ENCODE data around the gene FATE1. TPM values are rescaled to one million over a fixed set of nuclear protein-coding genes. Genes with fewer than 3 reads are reported as not detected.

The FATE1 gene
- total and polyA plus RNA-seq, 12 donors = 0.25 to 2.2 (median 0.58) TPM; not detected in 5

GRCh38 chrX:151734446-151734845, 18.6 kb downstream of the FATE1 start, which contains the start of gene CNGA2:
Gene CNGA2 (plus strand): TSS chrX:151734746. CDS start chrX:151738484, 3,738 bp downstream.
- no peak within 1 kb of the TSS for H3K27ac ChIP-seq
- intact Hi-C loops (cut with DNase I) = no loop called here
- no peaks in the 10 kb centered on the region for H3K9me3 ChIP-seq
- no peak for DNase-seq
- ATAC-seq = no peak
- WGBS, 2 donors = 87 to 89% methylated on average over 4 of the region's 4 CpGs
- H3K4me1 ChIP-seq = no peaks in the 10 kb centered on the region
- H3K4me3 ChIP-seq = no peak within 1 kb of the TSS
- peaks cover 0 to 33% (median 0%) of the 10 kb centered on the region in 7 donors for H3K27me3 ChIP-seq
- TF ChIP-seq, protein P1, sequence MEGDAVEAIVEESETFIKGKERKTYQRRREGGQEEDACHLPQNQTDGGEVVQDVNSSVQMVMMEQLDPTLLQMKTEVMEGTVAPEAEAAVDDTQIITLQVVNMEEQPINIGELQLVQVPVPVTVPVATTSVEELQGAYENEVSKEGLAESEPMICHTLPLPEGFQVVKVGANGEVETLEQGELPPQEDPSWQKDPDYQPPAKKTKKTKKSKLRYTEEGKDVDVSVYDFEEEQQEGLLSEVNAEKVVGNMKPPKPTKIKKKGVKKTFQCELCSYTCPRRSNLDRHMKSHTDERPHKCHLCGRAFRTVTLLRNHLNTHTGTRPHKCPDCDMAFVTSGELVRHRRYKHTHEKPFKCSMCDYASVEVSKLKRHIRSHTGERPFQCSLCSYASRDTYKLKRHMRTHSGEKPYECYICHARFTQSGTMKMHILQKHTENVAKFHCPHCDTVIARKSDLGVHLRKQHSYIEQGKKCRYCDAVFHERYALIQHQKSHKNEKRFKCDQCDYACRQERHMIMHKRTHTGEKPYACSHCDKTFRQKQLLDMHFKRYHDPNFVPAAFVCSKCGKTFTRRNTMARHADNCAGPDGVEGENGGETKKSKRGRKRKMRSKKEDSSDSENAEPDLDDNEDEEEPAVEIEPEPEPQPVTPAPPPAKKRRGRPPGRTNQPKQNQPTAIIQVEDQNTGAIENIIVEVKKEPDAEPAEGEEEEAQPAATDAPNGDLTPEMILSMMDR (IDR thresholded peaks at IDR 0.05) = no peak
- H3K36me3 ChIP-seq = no peaks in the 10 kb centered on the region

- Histone ChIP-seq H3K27me3 (peaks cover 0 to 33% (median 0%) of the 10 kb centered on the region in 7 donors), H3K36me3 (no peaks in the 10 kb centered on the region), H3K4me3 (no peak overlapping the region), H3K4me1 (no peaks in the 10 kb centered on the region), H3K27ac (no peak overlapping the region), H3K9me3 (no peaks in the 10 kb centered on the region)
- 76 to 77% methylated on average over 2 of the region's 2 CpGs for WGBS, 2 donors
- DNase-seq = no peak
- intact Hi-C loops (cut with DNase I) = no loop called here
- ATAC-seq = no peak
- TF ChIP-seq, protein P1 (IDR thresholded peaks at IDR 0.05) = no peak
Observed at GRCh38 chrX:151735219-151735618, 19.4 kb downstream of the FATE1 start.

DNA sequence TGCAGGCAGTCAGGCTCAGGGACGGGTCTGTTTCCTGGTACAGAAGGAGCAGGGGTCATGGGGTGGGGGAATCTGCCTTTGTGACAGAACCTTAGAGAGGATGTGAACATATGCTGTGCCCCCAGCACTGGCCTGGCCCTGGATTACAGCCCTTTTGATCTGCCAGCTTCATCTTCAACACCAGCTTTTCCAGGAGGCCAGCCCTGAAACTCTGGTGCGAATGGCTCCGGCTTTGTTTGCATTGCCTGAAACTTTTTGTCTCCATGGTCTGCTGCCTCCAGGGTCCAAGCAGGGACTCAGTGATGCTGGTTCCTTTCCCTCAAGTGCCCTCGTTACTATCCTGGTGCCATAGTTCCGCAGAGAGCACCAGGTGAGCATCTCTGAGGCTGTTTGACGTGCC, 20.9 kb downstream of the FATE1 start:
- ATAC-seq = no peak

DNA sequence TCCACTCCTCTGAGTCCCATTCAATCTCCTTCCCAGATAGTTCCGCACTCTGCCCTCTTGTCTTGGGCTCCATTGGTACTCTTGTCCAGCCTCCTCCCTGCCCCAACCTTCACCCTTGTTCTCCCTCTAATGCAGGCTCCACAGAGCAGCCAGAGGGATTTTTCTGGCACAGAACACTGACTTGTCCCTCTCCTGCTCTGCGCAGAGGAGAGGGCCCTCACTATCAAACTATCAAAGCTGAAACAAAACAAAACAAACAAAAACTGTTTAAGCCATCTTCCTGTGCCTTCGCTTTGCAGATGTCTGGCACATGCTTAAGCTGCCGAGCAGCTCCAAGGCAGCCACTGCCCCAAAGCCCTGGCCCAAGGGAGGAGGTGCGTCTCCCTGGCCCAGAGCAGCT, 21.7 kb downstream of the FATE1 start:
- H3K4me1 ChIP-seq = no peaks in the 10 kb centered on the region
- H3K27ac ChIP-seq = no peak overlapping the region
- no peaks in the 10 kb centered on the region for H3K36me3 ChIP-seq
- intact Hi-C loops (cut with DNase I) = no loop called here
- no peaks in the 10 kb centered on the region for H3K9me3 ChIP-seq
- 67 to 74% methylated on average over 5 of the region's 5 CpGs for WGBS, 2 donors
- no peak overlapping the region for H3K4me3 ChIP-seq
- ATAC-seq (no peak), DNase-seq (no peak)
- TF ChIP-seq, protein P1 (IDR thresholded peaks at IDR 0.05) = no peak
- peaks cover 0 to 19% (median 0%) of the 10 kb centered on the region in 7 donors for H3K27me3 ChIP-seq

More for the DNA sequence above, 20.9 kb downstream of the FATE1 start:
- H3K4me3 ChIP-seq = no peak overlapping the region
- H3K27me3 ChIP-seq = peaks cover 0 to 22% (median 0%) of the 10 kb centered on the region in 7 donors
- no peak for DNase-seq
- no peaks in the 10 kb centered on the region for H3K36me3 ChIP-seq
- TF ChIP-seq, protein P1 (IDR thresholded peaks at IDR 0.05) = no peak
- intact Hi-C loops (cut with DNase I) = no loop called here
- WGBS, 2 donors = 87 to 93% methylated on average over 6 of the region's 6 CpGs
- H3K9me3 ChIP-seq = no peaks in the 10 kb centered on the region
- H3K27ac ChIP-seq = no peak overlapping the region
- no peaks in the 10 kb centered on the region for H3K4me1 ChIP-seq
